Keratinocyte (primary cell): ENCODE results near the gene MDM4. TPM values are rescaled to one million over a fixed set of nuclear protein-coding genes. Genes with fewer than 3 reads are reported as not detected.

Source experiments
- DNase-seq: peaks from one replicate; pipeline ENCODE4 v3.0.0-alpha.2; 2011; ENCODE audit warnings: low read depth, missing footprints, low spot score
- FAIRE-seq: peaks from 2 replicates; lab custom pipeline; 2011; peaks lifted over from hg19 to GRCh38; lab: Jason Lieb, UNC
- H2AFZ ChIP-seq: 2 replicates; pipeline ENCODE4 v1.6.0; 2012; ENCODE audit warnings: low read length, control low read depth, inconsistent platforms; ENCODE audit not compliant: control insufficient read depth
- H3K27ac ChIP-seq: 2 replicates; pipeline ENCODE4 v1.5.1; 2011; ENCODE audit warnings: low read length; ENCODE audit not compliant: control insufficient read depth, insufficient read depth
- H3K27me3 ChIP-seq: 3 replicates; pipeline ENCODE4 v1.6.0; 2011; ENCODE audit warnings: low read length; ENCODE audit not compliant: control insufficient read depth, insufficient read depth; ENCODE audit errors: extremely low read depth
- H3K36me3 ChIP-seq, 2 experiments: 2 replicates in 1 of 2; 3 replicates in 1 of 2; pipeline ENCODE4 v1.5.1; 2011; ENCODE audit warnings: low read length in 2 of 2, mild to moderate bottlenecking in 1 of 2; ENCODE audit not compliant: control insufficient read depth in 2 of 2, insufficient read depth in 2 of 2; ENCODE audit errors: extremely low read depth in 1 of 2
- H3K4me1 ChIP-seq: 3 replicates; pipeline ENCODE4 v1.5.1; 2011; ENCODE audit warnings: low read length; ENCODE audit not compliant: control insufficient read depth, insufficient read depth; ENCODE audit errors: extremely low read depth
- H3K4me2 ChIP-seq: 3 replicates; pipeline ENCODE4 v1.6.0; 2011; ENCODE audit warnings: low read depth, low read length; ENCODE audit not compliant: control insufficient read depth, insufficient read depth; ENCODE audit errors: extremely low read depth
- H3K4me3 ChIP-seq, 3 experiments: fragments of 200-600 bp in 1 of 3; sonication (generic) in 1 of 3; 2 replicates in 2 of 3; 3 replicates in 1 of 3; pipeline ENCODE4 v1.5.1; 2011 to 2016; ENCODE audit warnings: low read length in 3 of 3, mild to moderate bottlenecking in 3 of 3, control low read depth in 2 of 3, inconsistent platforms in 1 of 3, low read depth in 1 of 3, mixed read lengths in 1 of 3, mixed run types in 1 of 3, moderate library complexity in 1 of 3; ENCODE audit not compliant: control insufficient read depth in 2 of 3, insufficient read depth in 2 of 3; ENCODE audit errors: extremely low read depth in 1 of 3
- H3K79me2 ChIP-seq: 2 replicates; pipeline ENCODE4 v1.6.0; 2012; ENCODE audit warnings: low read length; ENCODE audit not compliant: control insufficient read depth, insufficient read depth
- H3K9ac ChIP-seq: 3 replicates; pipeline ENCODE4 v1.6.0; 2011; ENCODE audit warnings: low read length; ENCODE audit not compliant: control insufficient read depth, insufficient read depth; ENCODE audit errors: extremely low read depth
- H3K9me1 ChIP-seq: 3 replicates; pipeline ENCODE4 v1.6.0; 2011; ENCODE audit warnings: low read length; ENCODE audit not compliant: control insufficient read depth, insufficient read depth; ENCODE audit errors: extremely low read depth
- H3K9me3 ChIP-seq: 2 replicates; pipeline ENCODE4 v1.5.1; 2012; ENCODE audit warnings: low read depth, low read length; ENCODE audit not compliant: control insufficient read depth
- H4K20me1 ChIP-seq: 3 replicates; pipeline ENCODE4 v1.6.0; 2011; ENCODE audit warnings: low read length; ENCODE audit not compliant: control insufficient read depth, insufficient read depth; ENCODE audit errors: extremely low read depth
- CTCF ChIP-seq, 3 experiments: IDR thresholded peaks in 1 of 3; conservative IDR thresholded peaks in 1 of 3; optimal IDR thresholded peaks in 1 of 3; 2 replicates in 2 of 3; 3 replicates in 1 of 3; pipeline versions ENCODE3 to v1.5.1; 2011; ENCODE audit warnings: low read length in 3 of 3, mild to moderate bottlenecking in 3 of 3, moderate library complexity in 2 of 3, control low read depth in 1 of 3, inconsistent platforms in 1 of 3; ENCODE audit not compliant: insufficient read depth in 2 of 3; ENCODE audit errors: extremely low read depth in 1 of 3
- EZH2 ChIP-seq: IDR thresholded peaks from one replicate; pipeline ENCODE4 v1.6.1; 2012; ENCODE audit warnings: inconsistent platforms, mild to moderate bottlenecking, low read length, moderate library complexity
- dilution Hi-C: fragments of 300-500 bp; cut with MboI; formaldehyde crosslinking; loops from one replicate; pipeline ENCODE4 v1.7.0; 2020; ENCODE audit warnings: low sequenced_read_pairs; ENCODE audit not compliant: extremely low pct_ligation_motif_present
- polyA plus RNA-seq, 5 experiments: library from polyadenylated mRNA; depleted of rRNA in 3 of 5; stranded (reverse) in 3 of 5; stranded (forward) in 1 of 5; unstranded in 1 of 5; fragments of >200 nt; gene quantifications; 1 replicate in 1 of 5; 2 replicates in 3 of 5; 3 replicates in 1 of 5; pipeline versions ENCODE4 v1.2.1 to v1.2.3, GENCODE V29; 2011 to 2012; ENCODE audit warnings: missing spikeins in 2 of 5, low read depth in 1 of 5, low replicate concordance in 1 of 5

MDM4 gene
- polyA plus RNA-seq, 1 donor (not counting 4 experiments of a cell fraction or from before 2014, with no cell fraction given): 17.8 TPM

- dilution Hi-C loops: no loop called here
- no peak overlapping the region for H3K4me3 ChIP-seq
- H3K79me2 ChIP-seq: no peaks in the 10 kb centered on the region
- peaks cover 14% of the 10 kb centered on the region for H3K4me1 ChIP-seq
- no peak for TF ChIP-seq EZH2
- no peak for TF ChIP-seq CTCF (optimal IDR thresholded peaks at IDR 0.05 in 1 of 3, IDR thresholded peaks at IDR 0.05 in 1 of 3, conservative IDR thresholded peaks at IDR 0.05 in 1 of 3; ENCODE audit: extremely low read depth in 1 of 3, insufficient read depth in 2 of 3, low read length in 3 of 3)
- H3K27me3 ChIP-seq: no peaks in the 10 kb centered on the region
- no peak for DNase-seq
- no peak for FAIRE-seq
- H3K27ac ChIP-seq: no peak overlapping the region
- no peaks in the 10 kb centered on the region for H3K9me1 ChIP-seq
- H3K36me3 ChIP-seq: no peaks in the 10 kb centered on the region
- no peak overlapping the region for H2AFZ ChIP-seq
- no peaks in the 10 kb centered on the region for H4K20me1 ChIP-seq
- no peaks in the 10 kb centered on the region for H3K9me3 ChIP-seq
- no peak overlapping the region for H3K9ac ChIP-seq
- no peak overlapping the region for H3K4me2 ChIP-seq
These were observed 59.3 kb downstream of the MDM4 start for GRCh38 chr1:204575221-204576190.

GRCh38 chr1:204576422-204576821 lies 60.2 kb downstream of the MDM4 start:
- Histone ChIP-seq H3K27ac (no peak overlapping the region), H3K9me1 (no peaks in the 10 kb centered on the region), H4K20me1 (no peaks in the 10 kb centered on the region), H3K9me3 (no peaks in the 10 kb centered on the region), H3K4me2 (no peak overlapping the region), H3K4me1 (peaks cover 14% of the 10 kb centered on the region), H3K79me2 (no peaks in the 10 kb centered on the region), H3K27me3 (no peaks in the 10 kb centered on the region), H3K4me3 (no peak overlapping the region), H3K9ac (no peak overlapping the region), H3K36me3 (no peaks in the 10 kb centered on the region), H2AFZ (no peak overlapping the region)
- TF ChIP-seq EZH2 (no peak), CTCF (optimal IDR thresholded peaks at IDR 0.05 in 1 of 3, IDR thresholded peaks at IDR 0.05 in 1 of 3, conservative IDR thresholded peaks at IDR 0.05 in 1 of 3; ENCODE audit: extremely low read depth in 1 of 3, insufficient read depth in 2 of 3, low read length in 3 of 3) (no peak)
- no peak for DNase-seq
- dilution Hi-C loops: no loop called here
- no peak for FAIRE-seq
